ENCODE data around the gene SORL1-AS1.

The SORL1-AS1 gene

DNA sequence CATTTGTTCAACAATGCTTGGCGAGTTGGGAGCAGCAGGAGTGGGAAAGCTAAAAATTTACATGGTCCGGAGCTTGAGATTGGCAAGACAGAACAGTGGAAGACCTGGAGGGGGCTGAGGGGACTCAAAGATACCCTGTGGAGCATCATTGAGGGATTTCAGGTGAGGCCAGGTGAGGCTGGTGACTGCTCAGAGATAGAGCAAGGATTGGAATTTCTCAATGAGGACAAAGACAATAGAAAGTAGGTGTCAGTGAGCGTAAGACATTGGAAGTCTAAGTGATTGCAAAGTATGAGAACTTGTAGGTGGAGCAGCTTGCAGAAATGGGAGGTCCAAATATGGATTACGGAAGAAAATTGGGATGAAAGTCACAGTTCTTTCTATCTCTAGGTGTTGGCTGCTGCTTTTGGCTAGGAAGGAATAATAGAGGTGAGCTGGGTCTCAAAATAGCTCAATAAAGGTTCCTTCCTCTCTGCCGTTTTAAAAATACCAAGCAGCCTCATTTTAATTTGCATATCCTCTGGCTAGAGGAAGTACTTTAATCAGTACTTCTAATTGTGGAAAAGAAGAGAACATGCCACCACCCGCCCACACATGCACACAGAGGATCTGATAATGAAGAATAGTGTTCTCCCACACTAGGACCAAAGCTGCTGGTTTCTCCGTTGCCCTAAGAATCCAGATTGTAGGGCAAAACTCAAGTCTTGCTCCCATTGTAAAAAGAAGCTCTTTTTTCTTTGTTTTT, 41.8 kb upstream of the SORL1-AS1 start:
- H3K36me3 ChIP-seq, result no peaks in the 10 kb centered on the region
- DNase-seq (ENCODE audit: low spot score), result peak; percentile 5
- H3K27ac ChIP-seq, result no peak overlapping the region
- H3K4me3 ChIP-seq, result no peak overlapping the region
- no peaks in the 10 kb centered on the region for H3K4me1 ChIP-seq
- no peak for TF ChIP-seq CTCF (IDR thresholded peaks at IDR 0.05)
- H3K9me3 ChIP-seq, result no peaks in the 10 kb centered on the region
- no peaks in the 10 kb centered on the region for H3K27me3 ChIP-seq

- Histone ChIP-seq H3K27ac (no peak overlapping the region), H3K4me1 (no peaks in the 10 kb centered on the region), H3K36me3 (no peaks in the 10 kb centered on the region), H3K4me3 (no peak overlapping the region), H3K27me3 (no peaks in the 10 kb centered on the region), H3K9me3 (no peaks in the 10 kb centered on the region)
- DNase-seq (ENCODE audit: low spot score), result peak; percentile 26
- no peak for TF ChIP-seq CTCF (IDR thresholded peaks at IDR 0.05)
Observed at GRCh38 chr11:121489823-121490222, 37.1 kb upstream of the SORL1-AS1 start.

DNA sequence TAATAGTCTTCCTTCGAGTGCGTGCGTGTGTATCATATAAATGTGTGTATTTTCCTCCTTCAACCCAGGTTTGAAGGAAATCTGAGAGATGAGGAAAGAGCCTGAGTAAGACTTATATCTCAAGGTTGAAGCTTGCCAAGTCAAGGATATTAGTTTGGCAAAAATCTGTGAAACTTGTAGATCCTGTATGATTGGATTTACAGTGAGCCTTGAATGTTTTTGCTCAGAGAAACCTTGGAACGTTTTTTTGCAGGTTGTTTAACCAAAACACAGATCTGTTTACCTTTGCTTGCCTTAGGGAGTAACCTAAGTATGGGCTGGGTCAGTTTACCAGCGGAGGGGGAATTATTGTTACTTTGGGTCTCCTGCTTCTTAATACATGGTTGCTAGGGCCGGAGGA, 35.9 kb upstream of the SORL1-AS1 start:
- Histone ChIP-seq H3K4me3 (no peak overlapping the region), H3K9me3 (no peaks in the 10 kb centered on the region), H3K4me1 (no peaks in the 10 kb centered on the region), H3K27ac (no peak overlapping the region), H3K36me3 (no peaks in the 10 kb centered on the region), H3K27me3 (no peaks in the 10 kb centered on the region)
- no peak for TF ChIP-seq CTCF (IDR thresholded peaks at IDR 0.05)
- DNase-seq (ENCODE audit: low spot score), result no peak

- TF ChIP-seq CTCF (IDR thresholded peaks at IDR 0.05), result no peak
- Histone ChIP-seq H3K36me3 (no peaks in the 10 kb centered on the region), H3K4me1 (no peaks in the 10 kb centered on the region), H3K4me3 (no peak overlapping the region), H3K9me3 (no peaks in the 10 kb centered on the region), H3K27me3 (no peaks in the 10 kb centered on the region), H3K27ac (no peak overlapping the region)
- no peak for DNase-seq (ENCODE audit: low spot score)
Observed at GRCh38 chr11:121488170-121488569, 35.4 kb upstream of the SORL1-AS1 start.

- Histone ChIP-seq H3K4me1 (no peaks in the 10 kb centered on the region), H3K27me3 (no peaks in the 10 kb centered on the region), H3K9me3 (no peaks in the 10 kb centered on the region), H3K4me3 (no peak overlapping the region), H3K36me3 (no peaks in the 10 kb centered on the region), H3K27ac (no peak overlapping the region)
- TF ChIP-seq CTCF (IDR thresholded peaks at IDR 0.05), result no peak
- DNase-seq (ENCODE audit: low spot score), result no peak
Observed at GRCh38 chr11:121487191-121487590, 34.4 kb upstream of the SORL1-AS1 start.

DNA sequence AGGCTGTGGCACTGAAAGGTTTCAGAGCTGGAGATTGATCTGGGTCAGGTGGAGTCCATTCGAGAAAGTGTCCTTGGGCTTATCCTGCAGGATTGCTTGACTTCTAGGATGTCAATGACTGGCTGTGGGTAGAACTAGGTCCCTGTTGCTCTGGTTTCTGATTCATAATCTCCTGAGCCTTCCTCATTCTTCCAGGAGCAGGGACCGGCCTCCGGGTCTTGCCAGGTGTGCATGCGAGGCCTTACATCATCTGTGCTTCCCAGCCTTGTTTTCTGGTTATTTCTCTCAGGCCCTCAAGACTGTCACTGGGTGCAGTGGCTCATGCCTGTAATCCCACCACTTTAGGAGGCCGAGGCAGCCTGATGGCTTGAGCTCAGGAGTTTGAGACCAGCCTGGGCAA, 33.3 kb upstream of the SORL1-AS1 start:
- Histone ChIP-seq H3K9me3 (no peaks in the 10 kb centered on the region), H3K36me3 (no peaks in the 10 kb centered on the region), H3K4me1 (no peaks in the 10 kb centered on the region), H3K27me3 (no peaks in the 10 kb centered on the region), H3K27ac (no peak overlapping the region), H3K4me3 (no peak overlapping the region)
- DNase-seq (ENCODE audit: low spot score), result no peak
- TF ChIP-seq CTCF (IDR thresholded peaks at IDR 0.05), result no peak

All from right atrium auricular region (tissue), 2 donors.